GF-D8 (cell line): Measurements from ENCODE around the gene NLRP14.

Experiments
- DNase-seq: peaks from one replicate; lab custom pipeline; 2025; lab: John Stamatoyannopoulos, UW

Gene NLRP14

GRCh38 chr11:7057641-7058040 lies 37.4 kb downstream of the NLRP14 start:
- no peak for DNase-seq

GRCh38 chr11:7060868-7061267 lies 40.6 kb downstream of the NLRP14 start:
- no peak for DNase-seq

- DNase-seq: no peak
These were observed 42.3 kb downstream of the NLRP14 start for GRCh38 chr11:7062534-7062933.

DNA sequence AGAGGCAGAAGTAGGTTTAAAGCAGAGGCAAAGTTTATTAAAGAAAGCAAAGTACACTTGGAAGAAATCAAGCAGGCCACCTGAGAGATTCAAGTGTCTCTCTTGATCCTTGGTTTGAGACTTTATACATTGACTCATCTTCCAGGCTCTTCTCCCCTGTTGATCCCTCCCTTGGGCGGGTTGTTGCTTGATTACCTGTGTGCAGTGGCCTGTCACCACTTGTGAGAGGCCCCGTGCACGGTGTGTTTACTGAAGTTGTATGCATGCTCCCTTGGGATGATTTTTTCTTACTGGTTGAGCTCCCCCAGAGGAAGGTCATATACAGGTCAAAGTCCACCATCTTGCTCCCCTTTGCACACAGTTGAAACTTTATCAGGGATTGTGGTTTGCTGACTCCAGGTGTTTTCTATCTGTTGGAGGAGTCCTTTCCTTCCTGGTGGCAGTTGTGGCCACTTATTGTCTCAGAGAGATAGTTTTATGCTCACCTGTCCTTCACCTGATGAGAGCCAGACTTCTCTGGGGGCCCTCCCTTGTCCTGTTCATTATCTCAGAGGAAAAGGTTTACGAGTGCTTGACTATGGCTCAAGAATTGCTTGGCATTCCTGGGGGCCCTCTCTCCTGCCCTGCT lies 52.2 kb downstream of the NLRP14 start:
- no peak for DNase-seq

GRCh38 chr11:7077101-7077500 lies 56.8 kb downstream of the NLRP14 start:
- no peak for DNase-seq

GRCh38 chr11:7079545-7080135 lies 59.4 kb downstream of the NLRP14 start:
- DNase-seq: no peak

DNA sequence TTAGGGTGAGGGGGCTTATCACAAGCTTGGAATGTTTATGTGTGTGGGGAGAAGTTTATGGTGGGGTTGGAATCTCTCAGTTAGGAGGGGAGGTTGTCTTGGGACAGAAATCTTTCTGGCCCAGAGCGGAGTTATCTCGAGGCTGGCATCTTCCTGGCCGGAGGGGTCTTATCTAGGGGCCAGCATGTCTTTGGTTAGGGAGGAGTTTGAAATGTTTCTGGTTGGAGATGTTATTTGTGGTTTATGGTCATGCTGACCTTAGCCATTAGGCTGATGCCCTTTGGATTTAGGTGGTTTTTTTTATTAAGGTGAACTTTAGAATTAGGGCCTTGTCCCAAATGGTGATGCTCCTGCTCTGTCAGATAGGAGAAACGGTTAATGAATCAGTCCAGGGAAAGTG lies 60.6 kb downstream of the NLRP14 start:
- DNase-seq: no peak

DNA sequence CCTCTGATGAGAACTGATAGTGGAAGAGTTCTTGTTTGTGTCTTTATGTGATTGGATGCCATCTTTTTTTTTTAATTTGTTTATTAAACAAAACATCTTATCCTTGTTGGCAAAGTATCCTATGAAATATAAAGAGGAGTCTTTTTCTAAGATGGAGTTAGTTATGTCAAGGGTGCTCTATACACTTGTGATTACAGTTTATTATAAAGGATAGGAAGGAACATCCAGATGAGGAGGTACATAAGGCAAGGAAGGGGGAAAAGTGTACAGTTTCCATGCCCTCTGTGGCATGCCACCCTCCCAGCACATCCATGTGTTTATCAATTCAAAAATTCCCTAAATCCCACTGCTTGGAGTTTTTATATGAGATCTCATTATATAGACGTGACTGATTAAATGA lies 61.2 kb downstream of the NLRP14 start:
- no peak for DNase-seq

GRCh38 chr11:7088921-7089320 lies 68.6 kb downstream of the NLRP14 start, which contains the start of gene RBMXL2:
Gene RBMXL2 (plus strand): TSS chr11:7088998. CDS start chr11:7089121, 123 bp downstream.
- no peak for DNase-seq

- no peak for DNase-seq
These were observed 69.3 kb downstream of the NLRP14 start for GRCh38 chr11:7089328-7090251.

- no peak for DNase-seq
These were observed 78.1 kb downstream of the NLRP14 start for GRCh38 chr11:7098235-7098832.

GRCh38 chr11:7115780-7116179 lies 95.5 kb downstream of the NLRP14 start:
- DNase-seq: no peak

GRCh38 chr11:7116370-7116769 lies 96.1 kb downstream of the NLRP14 start:
- no peak for DNase-seq
